Panc1 (cell line): ENCODE results near the gene NBDY. TPM values are rescaled to one million over a fixed set of nuclear protein-coding genes. Genes with fewer than 3 reads are reported as not detected.

Experiments used
- ATAC-seq: fragments of 200-7000 bp; cut with Tn5 transposase; 2 replicates; pipeline ENCODE4 v1.9.1; 2020; ENCODE audit warnings: mild to moderate bottlenecking, moderate library complexity
- BruUV-seq: library from RNA; stranded (reverse); fragments of 400-500 nt; replicated peaks from 2 replicates; lab custom pipeline; 2021; lab: Mats Ljungman, UMichigan
- CTCF ChIA-PET: fragments of 300-600 bp; sonication (Branson Sonifier 250); formaldehyde crosslinking; loops from one replicate; lab custom pipeline; 2022; ENCODE audit warnings: antibody characterized with exemption; lab: Charles Lee
- POLR2A ChIA-PET: fragments of 300-600 bp; sonication (Branson Sonifier 250); formaldehyde crosslinking; loops from one replicate; lab custom pipeline; 2022; ENCODE audit warnings: antibody characterized with exemption; lab: Charles Lee
- DNase-seq: peaks from one replicate; pipeline ENCODE4 v3.0.0-alpha.2; 2010; ENCODE audit warnings: low read depth, low spot score
- H3K27ac ChIP-seq: 2 replicates; pipeline ENCODE4 v1.5.1; 2011; ENCODE audit warnings: mild to moderate bottlenecking, low read length, inconsistent platforms
- H3K27me3 ChIP-seq: fragments of 200-500 bp; sonication (Bioruptor generic); 2 replicates; pipeline ENCODE4 v1.6.0; 2014; ENCODE audit warnings: low read length, inconsistent platforms; ENCODE audit not compliant: control insufficient read depth, insufficient read depth
- H3K36me3 ChIP-seq: fragments of 200-500 bp; sonication (Bioruptor generic); 2 replicates; pipeline ENCODE4 v1.5.1; 2014; ENCODE audit warnings: inconsistent platforms, mild to moderate bottlenecking, low read length, moderate library complexity; ENCODE audit not compliant: control insufficient read depth, insufficient read depth
- H3K4me1 ChIP-seq: 2 replicates; pipeline ENCODE4 v1.5.1; 2011; ENCODE audit warnings: inconsistent platforms, mild to moderate bottlenecking, low read length, moderate library complexity; ENCODE audit not compliant: control insufficient read depth, insufficient read depth
- H3K4me3 ChIP-seq, 2 experiments: 2 replicates each; pipeline ENCODE4 v1.5.1; 2011 to 2012; ENCODE audit warnings: low read depth in 2 of 2, low read length in 2 of 2, mild to moderate bottlenecking in 2 of 2, inconsistent platforms in 1 of 2, moderate library complexity in 1 of 2
- H3K9me3 ChIP-seq: fragments of 200-500 bp; sonication (Bioruptor generic); 2 replicates; pipeline ENCODE4 v1.5.1; 2014; ENCODE audit warnings: low read depth, mild to moderate bottlenecking, inconsistent platforms, low read length, moderate library complexity; ENCODE audit not compliant: control insufficient read depth, insufficient read depth
- POLR2AphosphoS5 ChIP-seq: IDR thresholded peaks from 2 replicates; pipeline ENCODE4 v1.6.1; 2012; ENCODE audit warnings: mild to moderate bottlenecking, low read depth, low read length, moderate library complexity
- REST ChIP-seq, 2 experiments: IDR thresholded peaks; 2 replicates each; pipeline ENCODE4 v1.6.1; 2011 to 2012; ENCODE audit warnings: low read depth in 2 of 2, control low read depth in 1 of 2, low read length in 1 of 2, mild to moderate bottlenecking in 1 of 2, moderate library complexity in 1 of 2; ENCODE audit not compliant: insufficient read depth in 1 of 2
- SIN3A ChIP-seq: IDR thresholded peaks from 2 replicates; pipeline ENCODE4 v1.6.1; 2012; ENCODE audit warnings: low read depth, mild to moderate bottlenecking, low read length, moderate library complexity, borderline replicate concordance; ENCODE audit not compliant: insufficient read depth
- TCF7L2 ChIP-seq: IDR thresholded peaks from 2 replicates; pipeline ENCODE4 v1.6.1; 2011; ENCODE audit warnings: mild to moderate bottlenecking, low read depth, low read length, inconsistent platforms
- in situ Hi-C: cut with HindIII; loops from 2 replicates; pipeline ENCODE4 v1.10.0; 2016; ENCODE audit warnings: low sequenced_read_pairs, low pct_unique_long_range_greater_than_20kb
- intact Hi-C: fragments of 100-400 bp; cut with micrococcal nuclease; formaldehyde crosslinking; loops from one replicate; pipeline ENCODE4 v1.10.0; 2022; ENCODE audit not compliant: unreplicated experiment
- total RNA-seq: library from RNA; stranded (reverse); gene quantifications from one replicate; pipeline ENCODE4 v1.2.1, GENCODE V29; 2021; ENCODE audit not compliant: unreplicated experiment
- TF ChIP-seq, protein P1 (sequence below): fragments of 450-650 bp; IDR thresholded peaks from 2 replicates; pipeline ENCODE4 v1.5.1; 2017; ENCODE audit warnings: mild to moderate bottlenecking

Gene NBDY
- total RNA-seq, 1 experiment from 2014 or later = 52.0 TPM

- DNase-seq (no peak), ATAC-seq (no peak)
- intact Hi-C loops (no loop called here), in situ Hi-C loops (no loop called here)
- H3K4me1 ChIP-seq = no peaks in the 10 kb centered on the region
- BruUV-seq = no TSS peak
- TF ChIP-seq TCF7L2 (no peak), REST (IDR thresholded peaks at IDR 0.05; ENCODE audit: insufficient read depth in 1 of 2, low read depth in 2 of 2, low read length in 1 of 2) (no peak), POLR2AphosphoS5 (no peak), SIN3A (no peak)
- TF ChIP-seq, protein P1, sequence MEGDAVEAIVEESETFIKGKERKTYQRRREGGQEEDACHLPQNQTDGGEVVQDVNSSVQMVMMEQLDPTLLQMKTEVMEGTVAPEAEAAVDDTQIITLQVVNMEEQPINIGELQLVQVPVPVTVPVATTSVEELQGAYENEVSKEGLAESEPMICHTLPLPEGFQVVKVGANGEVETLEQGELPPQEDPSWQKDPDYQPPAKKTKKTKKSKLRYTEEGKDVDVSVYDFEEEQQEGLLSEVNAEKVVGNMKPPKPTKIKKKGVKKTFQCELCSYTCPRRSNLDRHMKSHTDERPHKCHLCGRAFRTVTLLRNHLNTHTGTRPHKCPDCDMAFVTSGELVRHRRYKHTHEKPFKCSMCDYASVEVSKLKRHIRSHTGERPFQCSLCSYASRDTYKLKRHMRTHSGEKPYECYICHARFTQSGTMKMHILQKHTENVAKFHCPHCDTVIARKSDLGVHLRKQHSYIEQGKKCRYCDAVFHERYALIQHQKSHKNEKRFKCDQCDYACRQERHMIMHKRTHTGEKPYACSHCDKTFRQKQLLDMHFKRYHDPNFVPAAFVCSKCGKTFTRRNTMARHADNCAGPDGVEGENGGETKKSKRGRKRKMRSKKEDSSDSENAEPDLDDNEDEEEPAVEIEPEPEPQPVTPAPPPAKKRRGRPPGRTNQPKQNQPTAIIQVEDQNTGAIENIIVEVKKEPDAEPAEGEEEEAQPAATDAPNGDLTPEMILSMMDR = no peak
- POLR2A ChIA-PET = interaction anchor here (0.7 kb wide), 1 partner anchor 21 kb away, joined by 6 read pairs; no protein-coding TSS in a partner anchor
- H3K27ac ChIP-seq = no peak overlapping the region
- no peaks in the 10 kb centered on the region for H3K36me3 ChIP-seq
- H3K27me3 ChIP-seq = no peaks in the 10 kb centered on the region
- CTCF ChIA-PET = no interaction called here
- no peaks in the 10 kb centered on the region for H3K9me3 ChIP-seq
- no peak overlapping the region for H3K4me3 ChIP-seq
Observed at GRCh38 chrX:56787734-56788152, 58.7 kb downstream of the NBDY start.

GRCh38 chrX:56788229-56788628 is 59.2 kb downstream of the NBDY start:
- H3K4me3 ChIP-seq = no peak overlapping the region
- intact Hi-C loops (no loop called here), in situ Hi-C loops (no loop called here)
- H3K27ac ChIP-seq = no peak overlapping the region
- DNase-seq = no peak
- H3K4me1 ChIP-seq = no peaks in the 10 kb centered on the region
- no TSS peak for BruUV-seq
- ATAC-seq = no peak
- H3K27me3 ChIP-seq = no peaks in the 10 kb centered on the region
- no peaks in the 10 kb centered on the region for H3K9me3 ChIP-seq
- CTCF ChIA-PET = no interaction called here
- H3K36me3 ChIP-seq = no peaks in the 10 kb centered on the region
- POLR2A ChIA-PET = interaction anchor here (0.7 kb wide), 1 partner anchor 21 kb away, joined by 6 read pairs; no protein-coding TSS in a partner anchor
- TF ChIP-seq TCF7L2 (no peak), POLR2AphosphoS5 (no peak), REST (IDR thresholded peaks at IDR 0.05; ENCODE audit: insufficient read depth in 1 of 2, low read depth in 2 of 2, low read length in 1 of 2) (no peak)
- TF ChIP-seq, protein P1 = no peak
